Stimulated activated CD8-positive, alpha-beta memory T cell treated with anti-CD3 and anti-CD28 coated beads, Interleukin-4, amount 100 ng/mL, for 1 hour (primary cell): ENCODE measurements around the gene ZNF319.

Experiments
- DNase-seq, 2 donors: peaks; one replicate each; pipeline ENCODE4 v3.0.0-alpha.2; 2020; ENCODE audit warnings: low read depth in 2 of 2, low spot score in 1 of 2

ZNF319 gene

DNA sequence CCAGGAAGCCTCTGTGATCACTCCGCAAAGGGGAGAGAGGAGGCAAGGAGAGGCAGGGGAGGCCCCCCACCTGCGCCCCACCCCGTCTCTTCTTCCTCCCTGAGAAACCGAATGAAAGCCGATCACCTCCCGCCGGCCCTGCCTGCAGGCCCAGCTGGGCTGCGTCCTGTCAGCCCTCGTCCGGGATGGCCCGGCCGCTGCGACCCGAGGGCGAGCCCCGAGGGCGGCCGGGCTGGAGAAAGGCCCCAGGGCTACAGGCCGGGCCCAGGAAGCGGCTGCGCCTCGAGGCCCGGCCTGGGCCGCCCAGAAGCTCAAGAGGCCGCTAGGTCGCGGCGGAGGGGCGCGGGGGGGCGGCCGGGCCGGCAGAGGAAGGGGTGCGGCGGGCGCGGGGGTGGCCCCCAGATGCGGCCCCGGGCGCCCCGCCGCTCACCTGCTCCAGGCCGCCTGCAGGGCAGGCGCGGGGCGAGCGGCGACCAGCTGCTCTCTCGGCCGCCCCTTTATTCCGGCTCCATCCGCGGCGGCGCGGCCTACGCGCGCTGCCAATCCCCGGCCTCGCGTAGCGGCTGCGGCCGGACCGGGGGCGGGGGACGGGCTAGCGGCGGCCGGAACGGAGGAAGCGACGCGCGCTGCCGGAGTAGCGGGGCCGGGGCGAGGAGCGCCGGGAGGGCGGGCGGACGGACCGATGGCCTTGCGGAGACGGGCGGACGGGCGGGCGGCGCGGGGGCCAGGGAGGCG, at the start of gene ZNF319:
Gene ZNF319, minus strand, starts transcription at position 702 of the 735 bp plus-strand sequence. CDS start 2,407 bp downstream, outside the sequence.
- no peak for DNase-seq

DNA sequence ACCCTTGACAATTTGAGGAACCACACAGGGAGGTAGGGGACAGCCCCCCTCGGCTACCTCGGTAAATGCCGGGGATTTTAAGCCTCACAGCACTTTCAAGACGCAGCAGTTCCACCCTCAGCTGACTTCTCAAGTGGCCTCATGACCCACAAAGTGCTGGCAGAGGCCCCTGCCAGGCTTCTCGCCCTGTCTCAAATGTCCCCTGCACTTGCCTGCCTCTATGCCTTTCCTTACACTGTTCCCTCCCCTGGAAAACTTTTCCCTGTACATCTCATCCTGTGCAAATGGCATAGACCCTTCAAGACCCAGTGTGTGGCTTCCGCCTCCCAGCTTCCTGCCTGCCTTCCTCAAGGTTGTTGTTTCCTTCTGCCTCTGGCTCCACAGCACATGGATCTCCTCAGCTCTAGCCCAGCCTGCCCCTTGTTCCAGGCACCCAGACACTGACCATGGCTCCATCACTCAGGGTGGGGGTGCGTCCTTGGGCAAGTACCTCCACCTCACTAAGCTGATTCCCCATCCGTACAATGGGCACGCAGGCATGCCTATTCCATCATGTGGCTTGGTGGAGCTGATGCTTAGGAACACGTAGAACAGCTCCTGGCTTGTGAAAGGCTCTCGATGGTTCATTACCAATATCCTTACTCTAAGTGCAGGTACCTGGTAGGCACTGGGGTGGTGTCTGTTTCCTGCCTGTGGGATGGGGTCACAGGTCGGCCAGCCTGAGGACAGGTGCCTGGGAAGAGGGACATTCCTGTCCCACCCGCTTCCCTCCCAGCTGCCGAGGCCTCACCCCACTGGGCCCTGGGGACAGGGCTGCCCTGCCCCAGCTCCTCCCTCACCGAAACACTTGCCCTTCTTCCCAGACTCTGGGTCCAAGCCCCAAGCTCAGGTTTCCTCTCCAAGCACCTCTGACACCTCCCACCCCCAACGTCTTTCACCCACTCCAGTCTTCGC, 49.0 kb upstream of the ZNF319 start:
- DNase-seq, result no peak

DNA sequence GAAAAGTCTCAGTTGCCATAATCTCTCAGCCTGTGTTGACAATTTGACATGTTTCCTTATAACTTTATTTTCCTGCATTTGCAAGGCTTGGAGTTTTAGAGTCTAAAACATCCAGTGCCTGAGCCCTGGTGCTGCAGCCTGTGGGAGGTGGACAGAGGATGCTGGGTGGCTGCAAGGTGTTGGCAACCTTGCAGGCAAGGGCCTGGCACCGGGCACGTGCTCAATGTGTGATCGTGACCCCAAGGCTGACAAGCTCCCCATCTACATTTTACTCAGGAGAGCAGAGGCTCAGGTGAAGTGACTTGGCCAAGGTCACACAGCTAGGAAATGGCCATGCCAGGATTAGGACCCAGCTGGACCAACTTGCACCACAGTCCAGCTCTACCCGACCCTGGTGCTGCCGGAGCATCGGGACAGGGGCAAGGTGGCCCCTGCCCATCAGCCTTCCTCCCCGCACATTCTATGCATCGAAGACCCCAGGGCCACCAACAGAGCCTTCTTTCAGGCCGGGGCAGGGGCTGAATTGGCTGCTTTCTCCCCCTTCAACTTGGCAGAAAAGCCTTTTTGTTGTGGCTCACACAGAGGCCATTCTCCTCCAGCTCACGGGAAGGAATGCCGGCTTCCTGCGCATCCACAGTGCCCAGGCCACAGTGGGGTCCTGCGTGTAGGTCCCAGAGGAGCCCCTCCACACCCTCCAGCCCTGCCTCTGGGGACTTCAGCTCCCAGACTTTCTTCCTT, 48.2 kb upstream of the ZNF319 start:
- no peak for DNase-seq

DNA sequence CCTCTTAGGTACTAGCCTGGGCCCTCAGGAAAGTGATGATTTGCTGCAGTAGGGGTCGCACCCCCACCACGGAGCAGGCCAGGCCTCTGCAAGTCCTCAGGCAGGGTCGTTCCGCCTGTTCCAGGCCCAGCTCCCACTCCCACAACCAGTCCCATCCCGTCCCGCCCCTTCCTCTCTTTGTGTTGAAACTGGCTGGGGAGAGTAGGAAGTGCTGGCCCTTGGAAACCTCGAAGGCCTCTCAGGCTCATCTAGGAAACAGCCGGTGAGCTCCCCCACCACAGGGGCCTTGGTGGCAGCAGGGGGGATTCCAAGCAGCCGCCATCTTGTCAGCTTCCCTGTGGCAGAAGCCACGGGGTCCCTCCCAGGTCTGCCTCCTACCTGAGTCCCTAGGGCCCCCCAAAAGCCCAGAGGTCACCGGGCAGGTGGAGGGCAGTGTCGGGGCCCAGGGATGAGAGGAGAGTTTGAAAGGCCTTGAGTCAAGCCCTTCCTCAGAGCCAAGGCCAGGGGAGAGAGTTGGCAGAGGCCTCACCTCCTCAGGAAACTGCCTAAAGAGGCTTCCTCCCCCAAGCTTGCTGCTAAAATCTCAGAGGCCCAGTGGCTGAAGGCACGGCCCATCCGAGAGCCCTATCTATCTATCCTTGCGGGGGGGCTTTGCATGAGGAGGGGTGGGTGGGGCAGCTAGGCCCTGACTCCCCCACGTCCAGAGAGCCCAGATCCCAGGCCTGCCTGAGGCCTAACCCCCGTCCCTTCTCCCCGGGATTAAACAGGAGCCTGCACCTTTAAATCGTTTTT, 47.3 kb upstream of the ZNF319 start:
- no peak for DNase-seq

DNA sequence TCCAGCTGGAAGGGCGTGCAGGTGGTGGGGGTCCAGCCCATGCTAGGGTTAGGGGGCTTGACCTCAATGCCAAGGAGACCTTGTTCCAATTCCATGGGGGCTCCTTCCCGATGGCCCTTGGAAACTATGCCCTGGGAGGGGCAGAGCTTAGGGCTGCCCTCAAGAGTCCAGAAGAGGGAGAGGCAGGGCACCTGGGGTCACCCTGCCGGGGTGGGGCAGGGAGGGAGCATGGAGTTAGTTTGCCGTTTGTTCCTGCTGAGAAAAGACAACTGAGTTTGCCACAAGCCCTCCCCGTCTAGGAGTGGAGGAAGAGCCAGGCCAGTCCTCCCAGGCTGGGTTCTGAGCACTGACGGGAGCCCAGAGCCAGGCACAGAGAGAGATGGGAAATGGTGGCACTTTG, 46.5 kb upstream of the ZNF319 start:
- no peak for DNase-seq

DNA sequence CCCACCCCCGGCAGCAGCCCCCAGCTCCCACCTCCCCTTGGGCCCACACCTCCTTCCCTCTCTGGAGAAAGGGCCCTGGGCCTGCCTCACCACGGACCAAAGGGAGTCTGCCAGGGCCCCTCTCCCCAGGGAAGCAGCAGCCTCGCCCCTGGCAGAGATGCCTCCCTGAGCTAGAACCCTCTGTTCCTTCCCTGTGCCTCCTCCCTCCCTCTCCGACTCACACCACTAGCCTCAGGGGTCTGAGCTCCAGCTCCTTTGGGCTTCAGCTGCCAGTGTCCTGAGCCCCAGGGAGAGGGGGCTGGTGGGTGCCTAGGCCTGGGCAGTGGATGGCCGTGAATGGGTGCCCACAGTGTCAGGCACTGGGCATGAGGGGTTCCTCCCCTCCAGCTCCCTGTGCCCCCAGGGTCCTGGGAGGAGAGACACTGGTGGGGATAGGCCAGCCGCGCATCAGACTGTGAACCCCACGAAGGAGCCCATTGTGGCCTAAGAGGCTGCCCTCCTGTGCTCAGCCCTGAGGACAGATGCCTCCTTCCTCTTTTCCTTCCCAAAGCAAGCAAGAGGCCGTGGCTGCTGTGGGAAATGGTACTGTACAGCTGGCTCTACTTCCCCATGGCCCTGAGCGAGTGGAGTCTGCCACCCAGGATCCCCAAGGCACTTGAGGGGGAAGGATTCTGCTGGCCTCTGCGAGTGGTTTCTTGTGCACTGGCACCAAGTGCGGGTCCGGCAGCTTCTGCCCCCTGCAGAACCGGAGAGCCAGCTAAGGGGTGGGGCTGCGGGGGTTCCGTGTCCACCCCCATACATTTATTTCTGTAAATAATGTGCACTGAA, 45.8 kb upstream of the ZNF319 start:
- DNase-seq, result no peak

DNA sequence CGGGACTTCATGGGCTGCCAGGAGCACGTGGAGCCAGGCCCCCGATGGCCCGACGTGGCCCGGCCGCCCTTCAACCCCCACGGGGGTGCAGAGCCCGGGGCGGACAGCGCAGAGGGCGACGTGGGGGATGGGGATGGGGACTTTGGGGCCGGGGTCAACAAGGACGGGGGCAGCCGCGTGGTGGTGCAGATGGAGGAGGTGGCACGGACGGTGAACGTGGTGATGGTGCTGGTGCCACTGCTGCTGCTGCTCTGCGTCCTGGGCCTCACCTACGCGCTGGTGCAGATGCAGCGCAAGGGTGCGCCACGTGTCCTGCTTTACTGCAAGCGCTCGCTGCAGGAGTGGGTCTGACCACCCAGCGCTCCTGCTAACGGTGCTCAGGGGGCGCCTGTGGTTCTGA, 44.6 kb upstream of the ZNF319 start:
- DNase-seq, result no peak

DNA sequence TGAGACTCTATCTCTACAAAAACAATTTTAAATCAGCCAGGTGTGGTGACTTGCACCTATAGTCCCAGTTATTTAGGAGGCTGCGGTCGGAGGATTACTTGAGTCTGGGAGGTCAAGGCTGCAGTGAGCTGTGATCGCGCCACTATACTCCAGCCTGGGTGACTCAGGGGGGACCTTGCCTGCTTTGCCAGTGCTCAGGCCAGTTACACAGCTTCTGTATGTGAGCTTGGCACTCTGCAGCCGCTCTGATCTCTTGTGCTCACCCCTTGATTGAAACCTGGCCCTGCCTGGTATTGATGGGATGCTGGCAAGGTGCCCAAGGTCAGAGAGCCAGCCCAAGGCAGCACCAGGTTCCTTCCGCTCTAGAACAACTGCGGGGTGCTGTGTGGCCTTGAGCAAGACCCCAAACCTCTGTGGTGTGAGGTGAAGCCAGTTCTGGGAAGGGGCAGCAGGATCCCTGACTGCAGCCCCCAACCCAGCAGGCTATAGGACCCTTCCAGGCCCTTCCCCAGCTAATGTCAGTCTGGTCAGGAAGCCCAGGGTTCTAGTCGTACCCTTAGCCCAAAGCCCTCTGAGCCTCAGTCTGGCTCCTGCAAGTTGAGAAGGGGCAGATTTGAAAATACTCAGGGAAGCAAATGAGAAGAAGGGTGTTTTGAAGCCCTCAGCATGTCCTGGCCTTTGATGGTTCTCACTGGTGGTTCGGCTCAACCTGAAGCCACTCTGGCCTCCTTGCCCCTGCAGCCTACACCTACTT, 44.0 kb upstream of the ZNF319 start:
- no peak for DNase-seq

DNA sequence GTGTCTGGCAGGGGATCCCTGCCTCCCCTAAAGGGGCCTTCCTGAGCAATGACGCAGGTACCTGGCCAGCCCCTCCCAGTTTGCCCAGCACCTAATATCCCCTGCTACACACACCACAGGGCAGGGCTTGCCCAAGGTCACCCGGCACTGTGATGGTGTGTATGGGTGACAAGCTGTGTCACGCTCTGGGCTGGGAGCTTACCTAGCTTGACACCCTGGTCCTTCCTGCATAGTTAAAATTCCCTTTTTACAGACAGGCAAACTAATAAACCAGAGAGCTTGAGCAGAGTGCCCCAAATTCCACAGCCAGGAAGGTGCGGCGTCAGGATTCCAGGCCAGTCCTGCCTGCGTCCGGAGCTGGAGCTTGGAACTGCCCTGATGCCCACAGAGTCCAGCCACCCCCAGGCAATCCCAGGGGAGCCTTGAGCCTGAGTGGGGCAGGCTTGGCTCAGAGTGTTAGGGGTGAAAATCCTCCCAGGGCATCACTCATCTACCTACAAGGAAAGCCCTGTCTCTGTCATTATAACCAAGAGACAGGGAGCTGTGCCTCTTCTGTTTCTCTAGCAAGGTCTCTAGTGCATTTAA, 43.2 kb upstream of the ZNF319 start:
- DNase-seq, result no peak

DNA sequence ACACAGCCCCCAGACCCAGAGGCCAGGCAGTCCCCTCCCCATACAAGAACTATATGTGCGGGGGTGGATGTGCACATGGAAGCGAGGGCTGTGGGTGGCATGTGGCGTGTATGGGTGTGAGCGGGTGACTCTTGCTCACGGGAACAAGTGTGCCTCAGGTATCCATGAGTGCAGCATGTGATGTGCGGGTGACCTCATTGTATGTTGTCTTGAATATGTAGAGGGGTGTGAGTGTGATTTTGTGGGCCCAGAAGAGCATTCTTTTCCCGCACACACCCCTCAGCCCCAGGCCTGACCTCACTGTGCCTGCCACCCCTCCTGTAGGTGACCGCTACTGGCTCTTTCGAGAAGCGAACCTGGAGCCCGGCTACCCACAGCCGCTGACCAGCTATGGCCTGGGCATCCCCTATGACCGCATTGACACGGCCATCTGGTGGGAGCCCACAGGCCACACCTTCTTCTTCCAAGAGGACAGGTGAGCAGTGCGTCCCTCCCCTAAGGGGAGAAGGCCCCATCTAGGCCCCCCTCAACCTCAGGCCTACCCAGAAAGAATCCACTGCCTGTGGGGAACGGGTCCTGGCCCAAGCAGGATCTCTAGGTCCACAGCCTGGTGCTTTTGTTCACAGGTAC, 42.5 kb upstream of the ZNF319 start:
- no peak for DNase-seq

DNA sequence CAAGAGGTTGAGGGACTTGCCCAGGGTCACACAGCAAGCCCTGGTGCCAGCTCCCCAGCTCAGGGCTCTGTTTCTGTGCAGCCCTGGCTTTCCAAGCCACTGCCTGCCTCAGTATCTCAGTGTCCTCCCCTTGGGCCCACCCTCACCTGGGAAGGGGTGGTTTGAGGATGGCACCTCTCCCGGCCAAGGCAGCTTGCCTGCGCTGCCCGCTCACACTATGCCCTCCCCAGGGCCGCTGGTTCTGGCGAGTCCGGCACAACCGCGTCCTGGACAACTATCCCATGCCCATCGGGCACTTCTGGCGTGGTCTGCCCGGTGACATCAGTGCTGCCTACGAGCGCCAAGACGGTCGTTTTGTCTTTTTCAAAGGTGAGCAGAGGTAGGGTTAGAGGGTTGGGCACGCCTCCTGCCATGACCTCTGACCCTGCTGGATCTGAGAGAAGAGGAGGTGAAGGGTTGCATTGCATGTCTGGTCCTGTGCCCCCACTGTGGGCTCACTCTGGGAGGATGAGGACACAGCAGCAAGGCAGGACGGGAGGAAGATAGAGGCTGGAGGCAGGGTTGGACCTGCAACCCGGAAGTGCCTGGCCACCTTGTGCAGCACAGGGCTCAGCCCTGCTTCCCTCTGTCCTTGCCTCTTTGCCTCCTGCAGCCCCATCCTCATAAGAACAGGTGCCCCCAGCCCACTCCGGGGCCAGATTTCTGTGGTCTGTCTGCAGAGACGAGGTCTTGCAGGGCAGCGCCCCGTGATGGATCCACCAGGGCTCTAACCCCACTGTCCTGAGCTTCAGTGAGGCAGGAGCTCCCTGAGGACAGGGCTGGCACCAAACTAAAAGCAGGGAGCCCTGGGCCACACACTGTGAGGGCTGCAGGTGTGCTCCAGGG, 41.8 kb upstream of the ZNF319 start:
- no peak for DNase-seq

DNA sequence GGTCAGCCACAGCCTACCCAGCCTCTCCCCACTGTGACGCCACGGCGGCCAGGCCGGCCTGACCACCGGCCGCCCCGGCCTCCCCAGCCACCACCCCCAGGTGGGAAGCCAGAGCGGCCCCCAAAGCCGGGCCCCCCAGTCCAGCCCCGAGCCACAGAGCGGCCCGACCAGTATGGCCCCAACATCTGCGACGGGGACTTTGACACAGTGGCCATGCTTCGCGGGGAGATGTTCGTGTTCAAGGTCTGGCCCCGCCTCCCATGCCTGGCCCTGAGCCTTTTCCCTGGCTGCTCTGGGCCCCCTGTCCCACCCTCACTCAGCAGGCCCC, 41.1 kb upstream of the ZNF319 start:
- DNase-seq, result no peak

DNA sequence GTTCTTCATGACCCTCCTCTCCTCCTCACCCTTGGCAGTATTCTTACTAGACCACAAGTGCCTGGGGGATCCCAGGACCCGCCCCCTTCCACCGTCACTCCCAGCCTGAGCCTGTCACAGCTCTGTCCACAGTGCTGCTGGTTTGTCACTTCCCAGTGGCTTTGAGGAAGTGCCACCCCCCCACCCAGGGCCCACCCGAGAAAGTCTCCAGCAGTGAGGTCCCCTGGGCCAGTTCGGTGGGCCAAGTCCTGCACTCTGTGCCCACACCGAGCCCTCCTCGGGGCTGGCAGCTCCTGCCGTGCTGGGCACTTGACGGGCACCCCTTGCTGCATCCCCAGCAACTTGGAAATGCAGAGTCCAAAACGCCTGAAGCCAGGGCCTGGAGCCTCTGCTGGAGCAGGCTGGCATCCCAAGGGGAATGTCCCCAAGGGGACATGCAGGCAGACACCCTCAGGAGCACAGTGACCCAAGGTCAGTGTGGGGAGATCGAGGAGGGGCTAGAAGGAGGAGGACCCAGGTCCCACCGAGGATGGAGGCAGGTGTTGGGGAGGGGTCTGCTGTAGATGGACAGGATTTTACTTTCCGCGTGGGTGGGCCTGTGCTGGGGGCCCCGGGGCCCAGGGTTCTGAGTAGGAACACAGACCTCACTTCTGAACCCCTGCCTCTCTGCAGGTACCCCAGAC, 40.6 kb upstream of the ZNF319 start:
- no peak for DNase-seq

DNA sequence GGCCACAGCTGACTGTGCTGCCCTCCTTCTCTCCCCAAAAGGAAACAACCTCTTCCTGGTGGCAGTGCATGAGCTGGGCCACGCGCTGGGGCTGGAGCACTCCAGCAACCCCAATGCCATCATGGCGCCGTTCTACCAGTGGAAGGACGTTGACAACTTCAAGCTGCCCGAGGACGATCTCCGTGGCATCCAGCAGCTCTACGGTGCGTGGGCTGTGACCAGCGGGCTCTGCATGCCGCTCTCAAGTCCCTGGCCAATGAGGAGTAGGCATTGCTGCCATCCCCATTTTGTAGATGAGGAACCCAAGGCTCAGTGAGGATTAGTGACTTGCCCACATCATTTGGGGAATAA, 40.0 kb upstream of the ZNF319 start:
- no peak for DNase-seq

DNA sequence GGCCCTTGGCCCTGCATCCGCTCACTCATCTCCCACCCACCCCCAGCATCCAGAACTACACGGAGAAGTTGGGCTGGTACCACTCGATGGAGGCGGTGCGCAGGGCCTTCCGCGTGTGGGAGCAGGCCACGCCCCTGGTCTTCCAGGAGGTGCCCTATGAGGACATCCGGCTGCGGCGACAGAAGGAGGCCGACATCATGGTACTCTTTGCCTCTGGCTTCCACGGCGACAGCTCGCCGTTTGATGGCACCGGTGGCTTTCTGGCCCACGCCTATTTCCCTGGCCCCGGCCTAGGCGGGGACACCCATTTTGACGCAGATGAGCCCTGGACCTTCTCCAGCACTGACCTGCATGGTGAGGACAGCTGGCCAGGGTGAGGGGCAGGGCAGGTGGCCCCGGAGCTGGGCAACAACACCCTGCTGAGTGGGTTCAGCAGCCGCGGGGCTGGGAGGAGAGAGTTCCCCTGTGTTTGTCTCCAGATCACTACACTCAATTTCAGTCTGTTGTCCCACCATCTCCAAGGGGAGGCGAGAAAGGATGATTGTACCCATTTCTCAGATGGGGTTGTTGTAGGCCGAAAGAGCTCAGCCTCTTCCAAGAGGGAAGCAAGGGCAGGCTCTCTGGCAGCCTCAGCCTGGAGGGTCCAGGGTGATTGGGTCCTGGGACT, 39.5 kb upstream of the ZNF319 start:
- no peak for DNase-seq

DNA sequence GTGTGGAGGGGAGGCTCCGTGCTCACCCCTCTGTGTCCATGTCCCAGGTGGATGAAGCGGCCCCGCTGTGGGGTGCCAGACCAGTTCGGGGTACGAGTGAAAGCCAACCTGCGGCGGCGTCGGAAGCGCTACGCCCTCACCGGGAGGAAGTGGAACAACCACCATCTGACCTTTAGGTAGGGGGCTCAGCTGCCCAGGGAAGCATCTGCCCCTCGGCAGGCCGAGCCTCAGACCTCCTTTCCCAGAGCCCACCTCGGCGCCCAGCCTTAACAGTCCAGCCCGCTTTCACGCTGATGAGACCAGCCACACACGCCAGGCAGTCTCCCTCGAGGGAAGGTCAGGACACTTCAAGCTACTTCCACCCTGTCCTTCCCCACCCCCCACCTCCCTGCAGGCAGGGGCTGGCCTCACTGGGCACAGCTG, 37.8 kb upstream of the ZNF319 start:
- no peak for DNase-seq
